GM21737 (cell line): ENCODE results near the gene C11orf54.
"Not testable (repeated sequence)": the region's sequence is repeated elsewhere in the genome, so short reads cannot be mapped to it uniquely, and the experiment has no call there.

Experiments
- ATAC-seq: cut with Tn5 transposase; IDR thresholded peaks from one replicate; pipeline ENCODE4 v1.9.1; 2021; ENCODE audit warnings: mild to moderate bottlenecking, moderate library complexity; ENCODE audit not compliant: unreplicated experiment

The C11orf54 gene

GRCh38 chr11:93733474-93733873, 8.0 kb upstream of the C11orf54 start:
- no peak for ATAC-seq

- ATAC-seq, result no peak
Observed at GRCh38 chr11:93734427-93735222, 6.8 kb upstream of the C11orf54 start.

GRCh38 chr11:93735627-93736026, 5.8 kb upstream of the C11orf54 start:
- ATAC-seq, result no peak

GRCh38 chr11:93736129-93736528, 5.3 kb upstream of the C11orf54 start:
- no peak for ATAC-seq

GRCh38 chr11:93737904-93738612, 3.4 kb upstream of the C11orf54 start:
- ATAC-seq, result no peak

GRCh38 chr11:93738647-93739081, 2.8 kb upstream of the C11orf54 start:
- ATAC-seq, result no peak

GRCh38 chr11:93740031-93740729, 1.3 kb upstream of the C11orf54 start:
- no peak for ATAC-seq

GRCh38 chr11:93740730-93741093, 760 bp upstream of the C11orf54 start:
- ATAC-seq, result peak; percentile 26

GRCh38 chr11:93741882-93742226, 382 bp downstream of the C11orf54 start:
- peak; percentile 7 for ATAC-seq

- ATAC-seq, result no peak
Observed at GRCh38 chr11:93743291-93743690, 1.8 kb downstream of the C11orf54 start.

GRCh38 chr11:93744669-93745004, 3.2 kb downstream of the C11orf54 start:
- no peak for ATAC-seq

- ATAC-seq, result not testable (repeated sequence)
Observed at GRCh38 chr11:93745005-93745755, 3.7 kb downstream of the C11orf54 start.

- no peak for ATAC-seq
Observed at GRCh38 chr11:93746101-93746500, 4.6 kb downstream of the C11orf54 start.

- peak; percentile 86 for ATAC-seq
Observed at GRCh38 chr11:93747122-93747521, 5.7 kb downstream of the C11orf54 start.

- no peak for ATAC-seq
Observed at GRCh38 chr11:93751001-93751400, 9.5 kb downstream of the C11orf54 start.

GRCh38 chr11:93753241-93753640, 11.8 kb downstream of the C11orf54 start:
- ATAC-seq, result no peak

- ATAC-seq, result no peak
Observed at GRCh38 chr11:93756748-93757147, 15.3 kb downstream of the C11orf54 start.

GRCh38 chr11:93757301-93757700, 15.8 kb downstream of the C11orf54 start:
- no peak for ATAC-seq

- no peak for ATAC-seq
Observed at GRCh38 chr11:93757924-93758865, 16.7 kb downstream of the C11orf54 start.

- not testable (repeated sequence) for ATAC-seq
Observed at GRCh38 chr11:93759123-93759522, 17.7 kb downstream of the C11orf54 start.
